HG02798 (cell line): Measurements from ENCODE around the gene TENT5A.
A peak's percentile ranks its signal among the peaks of the same experiment; 100 is the strongest.

Experiments
- ATAC-seq: cut with Tn5 transposase; IDR thresholded peaks from one replicate; pipeline ENCODE4 v1.9.1; 2021; ENCODE audit warnings: mild to moderate bottlenecking; ENCODE audit not compliant: unreplicated experiment, poor library complexity

TENT5A gene

DNA sequence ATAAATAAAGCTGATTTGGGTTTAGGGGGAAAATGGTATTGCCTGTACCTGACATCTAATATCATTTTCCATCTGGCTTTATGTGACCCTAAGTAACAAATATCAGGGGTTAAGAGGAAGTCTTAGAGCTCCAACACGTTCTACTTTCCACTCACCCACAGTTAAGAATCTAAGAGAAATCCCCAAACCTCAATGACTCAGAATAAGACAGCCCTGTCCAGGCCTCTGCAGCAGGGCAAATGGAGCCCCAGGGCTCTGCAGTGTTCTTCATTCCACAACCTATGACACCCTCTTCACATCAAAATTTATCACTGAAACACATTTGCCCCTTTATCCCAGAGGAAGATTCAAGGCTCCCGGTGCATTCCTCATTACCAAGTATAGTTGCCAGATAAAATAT lies 20.3 kb upstream of the TENT5A start:
- peak; percentile 98 for ATAC-seq

DNA sequence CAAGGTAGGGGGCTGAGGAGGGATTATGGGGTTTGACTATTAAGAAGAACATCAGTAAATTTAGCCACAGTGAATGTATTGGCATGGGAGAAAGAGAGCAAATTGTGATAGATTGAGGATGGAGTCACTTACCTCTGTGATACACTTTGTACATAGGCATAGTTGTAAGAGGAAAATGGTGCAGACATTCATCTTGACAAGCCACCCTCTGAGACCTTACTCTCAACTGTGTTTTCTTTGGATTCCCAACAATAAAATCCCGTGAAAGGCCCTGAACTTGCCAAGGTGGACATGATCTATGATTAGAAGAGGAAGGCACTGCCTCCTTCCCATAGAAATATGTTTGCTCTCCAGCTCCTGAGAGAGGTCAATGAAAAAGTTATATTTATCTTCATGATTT lies 18.6 kb upstream of the TENT5A start:
- no peak for ATAC-seq

DNA sequence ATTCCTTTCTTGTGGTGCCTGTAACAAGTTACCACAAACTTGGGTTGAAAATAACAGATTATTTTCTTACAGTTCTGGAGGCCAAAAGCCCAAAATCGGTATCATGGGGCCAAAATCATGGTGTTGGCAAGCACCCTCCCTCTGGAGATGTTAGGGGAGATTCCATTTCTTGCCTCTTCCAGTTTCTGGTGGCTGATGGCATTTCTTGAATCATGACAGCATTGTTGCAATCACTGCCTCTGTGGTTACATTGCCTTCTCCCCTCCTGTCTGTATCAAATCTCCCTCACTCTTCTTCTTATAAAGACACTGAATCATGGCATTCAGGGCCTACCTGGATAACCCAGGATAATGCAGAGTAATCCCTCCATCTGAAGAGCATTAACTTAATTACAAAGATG lies 17.9 kb upstream of the TENT5A start:
- ATAC-seq = no peak

DNA sequence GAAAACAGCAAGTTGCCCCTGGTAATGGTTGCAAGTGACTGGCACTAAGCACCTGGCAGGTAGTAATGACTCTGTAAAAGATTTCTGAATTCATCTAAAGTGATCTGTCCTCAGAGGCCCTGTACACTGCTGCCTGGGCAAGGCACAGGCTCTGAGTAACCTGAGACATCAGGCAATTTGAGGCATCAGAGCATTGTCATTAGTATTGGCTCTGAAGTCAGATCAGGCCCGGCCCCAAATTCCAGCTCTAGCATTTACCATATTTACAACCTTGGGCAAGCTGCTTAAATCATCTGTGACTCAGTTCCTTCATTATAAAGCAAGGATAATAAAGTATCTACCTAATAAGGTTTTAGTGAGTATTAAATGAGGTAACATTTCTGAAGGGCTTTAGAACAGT lies 17.3 kb upstream of the TENT5A start:
- ATAC-seq = no peak

DNA sequence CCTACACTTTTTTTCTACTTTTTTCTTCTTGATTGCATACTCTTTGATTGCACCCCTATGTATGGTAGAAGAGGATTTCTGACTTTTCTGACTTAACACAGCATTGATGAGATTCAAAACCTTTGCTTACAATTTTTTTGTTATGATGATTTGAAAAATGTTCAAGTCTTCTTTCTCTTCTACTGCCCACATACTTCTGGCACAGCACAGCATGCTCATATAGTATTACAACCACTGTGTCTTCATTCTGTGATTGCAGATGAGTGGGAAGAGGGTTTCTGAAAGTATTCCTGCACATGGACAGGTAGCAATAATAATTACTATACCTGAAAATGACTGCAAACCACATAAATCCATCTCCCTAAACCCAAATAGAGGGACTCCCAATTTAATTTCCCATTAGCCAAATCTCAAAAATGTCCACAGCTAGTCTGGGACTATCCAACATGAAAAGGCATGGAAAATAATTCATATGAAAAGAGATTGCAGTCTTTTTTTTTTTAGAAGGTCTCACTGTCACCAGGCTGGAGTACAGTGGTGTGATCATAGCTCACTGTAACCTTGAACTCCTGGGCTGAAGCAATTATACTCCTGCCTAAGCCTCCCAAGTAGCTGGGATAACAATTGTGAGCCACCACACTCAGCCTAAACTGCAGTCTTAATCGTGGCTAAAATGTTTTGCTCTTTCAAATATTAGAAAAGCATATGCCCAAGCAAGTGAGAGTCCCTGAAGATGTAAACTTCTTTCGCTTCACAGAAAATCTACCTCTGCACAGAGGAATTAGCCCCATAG lies 15.9 kb upstream of the TENT5A start:
- no peak for ATAC-seq

DNA sequence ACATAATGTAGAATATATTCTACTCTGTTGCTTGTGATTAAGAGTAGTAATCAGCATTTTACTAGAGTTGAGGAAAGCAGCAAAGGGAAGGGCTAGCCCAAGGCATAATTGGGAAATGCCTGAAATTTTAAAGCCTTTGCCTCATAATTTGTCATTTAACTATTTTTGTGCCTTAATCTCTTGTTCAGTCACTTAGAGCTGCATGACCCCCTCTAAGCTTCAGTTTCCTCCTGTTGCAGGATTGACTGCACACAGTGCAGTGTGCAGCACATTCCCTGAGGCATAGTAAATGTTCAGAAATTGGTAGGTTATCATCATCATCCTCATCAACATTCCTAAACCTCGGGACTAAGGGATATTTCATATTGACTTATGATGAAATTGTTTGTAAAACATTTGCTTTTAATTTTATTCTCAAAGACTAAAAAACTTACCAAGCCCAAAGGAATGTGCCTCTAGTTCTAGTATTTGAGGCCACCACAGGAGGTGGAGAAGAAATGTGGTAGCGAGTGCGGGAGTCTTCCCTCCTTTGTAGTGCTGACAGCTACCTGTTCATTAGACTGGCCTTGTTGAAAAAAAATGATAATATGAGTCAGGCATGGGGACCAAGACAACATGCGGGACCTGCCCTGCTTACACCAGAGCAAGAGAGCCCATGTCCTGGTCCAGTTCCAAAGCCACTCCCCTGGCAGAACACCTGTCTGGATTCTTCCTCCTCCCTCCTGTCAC lies 14.8 kb upstream of the TENT5A start:
- ATAC-seq = no peak

DNA sequence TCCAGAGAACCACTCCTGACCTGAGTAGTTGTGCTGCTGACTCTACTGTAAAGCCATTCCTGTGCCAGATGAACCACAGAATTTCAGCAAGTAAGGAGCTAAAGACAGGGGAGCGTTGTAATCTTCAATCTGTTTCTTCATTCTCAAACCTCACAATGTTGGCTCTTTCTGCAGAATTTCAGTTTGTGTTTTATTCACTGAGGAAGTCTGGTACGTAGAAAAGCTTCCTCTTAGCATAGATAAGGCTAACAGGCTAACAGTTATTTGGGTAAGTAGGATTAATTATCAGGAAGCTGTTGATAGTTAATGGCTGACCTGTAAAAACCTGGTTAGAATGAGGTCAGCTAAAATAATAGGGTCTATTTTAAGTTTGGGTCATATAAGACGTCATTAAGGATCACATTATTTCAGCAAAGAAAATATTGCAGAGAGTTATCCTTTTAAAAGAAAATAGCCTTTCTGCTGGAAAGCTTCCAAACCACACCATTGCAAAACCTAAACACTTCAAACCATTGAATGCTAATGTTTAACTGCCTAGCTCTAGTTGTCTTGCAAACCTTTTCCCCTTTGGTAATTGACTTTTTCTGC lies 14.1 kb upstream of the TENT5A start:
- peak; percentile 61 for ATAC-seq

DNA sequence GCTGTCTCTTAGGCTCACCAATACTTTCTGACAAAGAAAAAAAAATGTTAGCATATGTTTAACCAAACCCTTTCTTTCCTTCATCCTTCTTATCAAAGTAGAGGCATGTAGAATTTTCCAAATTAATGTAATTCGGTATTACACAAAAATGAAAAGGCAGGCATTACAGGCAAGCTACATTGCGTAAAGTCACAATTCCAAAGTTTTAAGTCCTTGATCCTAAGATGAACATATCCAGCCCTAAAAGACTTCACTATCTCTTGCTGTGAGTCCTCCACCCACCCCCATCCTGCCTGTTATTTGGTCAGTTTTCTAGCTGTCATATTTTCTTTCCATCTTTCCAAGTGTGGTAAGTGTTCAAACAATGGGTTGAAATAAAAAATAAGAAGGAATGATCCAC lies 12.1 kb upstream of the TENT5A start:
- no peak for ATAC-seq

DNA sequence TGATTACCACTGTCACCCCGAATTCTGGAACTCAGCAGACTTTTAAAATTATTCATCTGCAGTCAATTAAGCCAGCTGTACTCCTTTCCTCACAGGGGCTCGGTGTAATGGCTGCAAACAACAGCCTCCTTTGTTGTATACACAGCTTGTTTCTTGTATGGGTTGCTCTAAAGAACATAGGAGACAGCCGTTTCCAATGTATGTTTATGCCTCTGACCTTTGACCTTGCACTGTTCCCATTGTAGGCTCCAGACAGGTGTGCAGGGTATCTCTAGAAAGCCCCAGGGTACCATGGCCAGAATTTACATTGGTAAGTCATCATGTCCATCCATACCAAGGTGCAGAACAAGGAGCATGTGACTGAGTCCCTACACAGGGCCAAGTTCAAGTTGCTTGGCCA lies 11.5 kb upstream of the TENT5A start:
- ATAC-seq = no peak

DNA sequence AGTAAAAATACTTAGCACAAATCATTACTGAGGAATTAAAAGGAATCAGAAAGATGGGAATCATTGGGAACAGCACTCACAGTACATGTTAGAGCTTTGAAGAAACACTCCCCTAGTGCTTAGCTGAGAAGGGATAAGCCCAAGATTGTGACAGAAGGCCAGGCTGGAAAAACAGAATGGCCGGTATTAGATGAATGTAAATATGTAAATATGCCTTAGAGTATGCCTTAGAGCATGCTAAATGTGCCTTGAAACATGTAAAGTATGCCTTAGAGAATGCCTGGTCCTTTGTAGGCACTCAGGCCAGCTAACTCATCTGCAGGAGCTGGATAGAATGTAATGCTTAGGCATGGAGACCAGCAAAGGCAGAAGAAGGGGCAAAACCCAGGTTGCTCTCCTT lies 10.6 kb upstream of the TENT5A start:
- no peak for ATAC-seq

DNA sequence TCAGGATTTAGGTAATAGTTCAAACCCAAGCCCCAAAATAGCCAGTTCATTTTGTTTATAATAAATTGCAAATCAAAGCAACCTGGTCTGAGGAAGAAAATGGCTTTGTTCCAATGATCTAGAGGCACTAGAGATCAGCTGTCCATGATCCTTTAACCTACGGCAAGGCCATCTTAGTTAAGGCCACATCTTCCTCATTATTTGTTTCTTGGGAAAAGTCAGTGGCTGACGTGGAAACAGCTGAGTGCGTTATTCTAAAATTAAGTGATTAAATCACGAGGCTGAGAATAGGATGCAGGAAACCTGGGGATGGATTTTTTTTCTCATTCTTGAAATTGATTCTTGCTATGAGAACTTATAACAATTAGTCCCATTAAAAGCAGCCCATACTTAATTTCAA lies 10.1 kb upstream of the TENT5A start:
- no peak for ATAC-seq

DNA sequence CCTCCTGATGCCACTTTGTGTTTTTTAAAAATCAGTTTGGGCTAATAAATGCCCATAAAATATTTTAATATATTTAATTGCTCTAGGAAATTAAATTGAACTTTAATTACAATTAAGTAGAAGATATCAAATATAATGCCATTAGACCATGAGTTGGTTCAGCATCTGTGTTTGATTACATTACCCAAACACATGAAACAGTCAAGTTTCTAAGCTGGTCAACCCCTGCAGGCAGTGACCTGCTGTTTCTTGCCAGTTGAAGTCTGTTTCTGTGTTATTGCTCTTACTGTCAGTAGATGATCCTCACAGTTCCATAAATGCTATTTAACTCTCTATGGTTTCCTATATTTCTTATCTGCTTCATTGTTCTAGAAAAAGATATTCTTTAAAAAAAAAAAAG lies 9.7 kb upstream of the TENT5A start:
- ATAC-seq = no peak

DNA sequence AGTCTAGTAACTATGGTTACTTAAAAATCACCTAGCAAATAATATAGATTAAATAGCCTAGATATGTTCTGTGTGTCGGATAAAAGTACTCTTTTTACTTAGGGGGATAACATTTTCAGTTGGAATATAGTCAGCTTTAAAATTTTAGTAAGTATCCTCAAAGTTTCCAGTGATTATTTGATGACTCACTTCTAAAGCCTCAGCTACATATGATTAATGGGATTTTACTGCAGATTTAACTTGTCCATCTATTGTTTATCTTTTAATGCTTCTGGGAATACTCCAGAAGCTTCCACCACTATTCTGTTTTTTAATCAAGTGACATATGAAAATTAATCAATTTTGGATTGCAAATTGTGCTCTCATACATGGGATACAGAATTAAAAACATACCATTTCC lies 8.7 kb upstream of the TENT5A start:
- ATAC-seq = no peak

DNA sequence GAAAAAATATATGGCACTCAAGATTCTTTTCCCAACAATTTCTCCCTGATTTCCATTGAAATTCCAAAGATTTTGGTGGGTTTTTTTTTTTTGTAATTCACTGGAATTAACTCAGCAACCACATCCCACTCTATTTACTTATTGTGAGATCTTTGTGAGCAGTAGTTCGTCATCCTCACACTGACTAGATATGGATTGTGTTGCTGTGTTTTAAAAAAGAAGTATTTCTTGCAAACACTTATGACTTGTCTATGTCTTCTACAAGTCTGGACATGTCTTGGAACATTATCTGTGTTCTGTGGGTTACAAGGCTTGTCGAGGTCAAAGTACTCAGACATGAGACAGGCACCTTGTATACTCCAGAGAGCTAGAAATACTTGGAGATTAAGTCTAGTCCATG lies 7.3 kb upstream of the TENT5A start:
- ATAC-seq = peak; percentile 73

DNA sequence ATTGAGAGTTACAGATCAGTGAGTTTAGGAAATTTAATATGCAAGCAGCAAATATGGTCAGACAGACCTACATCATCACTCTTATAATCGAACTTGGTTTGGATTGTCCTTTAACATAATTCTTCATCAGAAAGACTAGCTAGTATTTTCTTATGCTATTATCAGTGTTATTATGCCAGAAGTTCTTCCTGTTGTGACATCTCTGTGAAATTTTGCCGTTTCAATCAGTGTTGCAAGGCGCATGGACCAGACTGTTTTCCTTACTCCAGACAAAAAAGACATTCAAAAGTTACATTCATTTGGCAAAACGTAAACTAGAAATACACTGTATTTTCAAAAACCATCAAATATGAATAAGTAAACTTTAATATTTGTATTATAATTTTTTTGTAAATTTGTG lies 5.7 kb upstream of the TENT5A start:
- no peak for ATAC-seq

DNA sequence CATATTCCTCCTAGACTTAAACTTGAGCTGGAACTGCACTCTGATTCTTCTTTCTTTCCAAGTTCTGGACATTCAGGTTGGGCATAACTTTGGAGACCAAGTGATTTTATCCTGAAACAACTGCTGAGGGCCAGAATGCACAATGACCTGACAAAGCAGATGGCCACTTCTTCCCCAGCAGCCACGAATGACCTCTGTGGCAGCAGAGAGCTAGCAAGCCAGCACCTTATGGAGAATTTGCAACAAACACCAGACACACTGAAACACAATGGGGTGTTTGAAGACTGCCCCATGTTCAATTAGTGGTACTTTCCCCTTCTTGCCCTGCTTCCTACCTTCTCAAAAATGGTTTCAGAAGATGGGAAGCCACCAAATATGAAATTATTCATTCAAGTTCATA lies 4.2 kb upstream of the TENT5A start:
- no peak for ATAC-seq

DNA sequence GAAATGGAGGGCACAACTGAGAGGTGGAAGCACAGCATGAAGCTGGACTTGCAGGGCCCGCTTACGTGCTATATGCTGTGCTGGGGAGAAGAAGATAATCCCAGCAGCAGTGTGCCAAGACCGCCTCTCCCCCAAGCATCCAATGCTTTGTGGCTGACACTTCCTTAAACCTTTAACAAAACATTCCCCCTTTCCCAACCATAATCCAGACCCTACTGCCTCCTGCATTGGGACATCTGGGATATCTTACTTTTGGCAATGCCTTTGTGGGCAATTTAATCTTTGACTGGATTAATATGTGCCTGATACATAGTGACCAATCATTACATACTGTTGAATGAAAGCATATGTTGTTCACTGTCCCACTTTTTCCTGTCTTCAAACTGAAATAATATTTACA lies 3.1 kb upstream of the TENT5A start:
- no peak for ATAC-seq

DNA sequence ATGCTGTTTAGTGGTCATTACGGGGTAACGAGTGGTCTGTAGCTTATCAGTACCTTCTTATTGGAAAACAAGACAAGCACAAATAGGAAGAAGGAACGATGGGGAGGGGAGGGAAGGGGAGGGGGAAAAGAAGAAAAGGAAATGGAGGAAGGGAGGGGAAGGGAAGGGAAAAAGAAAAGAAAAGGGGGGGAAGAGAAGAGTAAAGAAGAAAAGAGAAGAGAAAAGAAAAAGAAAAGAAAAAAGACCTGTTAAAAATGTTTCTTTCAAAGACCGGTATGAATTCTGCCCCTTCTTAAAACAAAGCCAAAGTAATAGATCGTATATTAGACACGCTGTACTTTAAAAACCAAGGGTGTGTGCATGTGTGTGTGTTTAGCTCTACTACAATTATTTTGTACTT lies 2.4 kb upstream of the TENT5A start:
- no peak for ATAC-seq

DNA sequence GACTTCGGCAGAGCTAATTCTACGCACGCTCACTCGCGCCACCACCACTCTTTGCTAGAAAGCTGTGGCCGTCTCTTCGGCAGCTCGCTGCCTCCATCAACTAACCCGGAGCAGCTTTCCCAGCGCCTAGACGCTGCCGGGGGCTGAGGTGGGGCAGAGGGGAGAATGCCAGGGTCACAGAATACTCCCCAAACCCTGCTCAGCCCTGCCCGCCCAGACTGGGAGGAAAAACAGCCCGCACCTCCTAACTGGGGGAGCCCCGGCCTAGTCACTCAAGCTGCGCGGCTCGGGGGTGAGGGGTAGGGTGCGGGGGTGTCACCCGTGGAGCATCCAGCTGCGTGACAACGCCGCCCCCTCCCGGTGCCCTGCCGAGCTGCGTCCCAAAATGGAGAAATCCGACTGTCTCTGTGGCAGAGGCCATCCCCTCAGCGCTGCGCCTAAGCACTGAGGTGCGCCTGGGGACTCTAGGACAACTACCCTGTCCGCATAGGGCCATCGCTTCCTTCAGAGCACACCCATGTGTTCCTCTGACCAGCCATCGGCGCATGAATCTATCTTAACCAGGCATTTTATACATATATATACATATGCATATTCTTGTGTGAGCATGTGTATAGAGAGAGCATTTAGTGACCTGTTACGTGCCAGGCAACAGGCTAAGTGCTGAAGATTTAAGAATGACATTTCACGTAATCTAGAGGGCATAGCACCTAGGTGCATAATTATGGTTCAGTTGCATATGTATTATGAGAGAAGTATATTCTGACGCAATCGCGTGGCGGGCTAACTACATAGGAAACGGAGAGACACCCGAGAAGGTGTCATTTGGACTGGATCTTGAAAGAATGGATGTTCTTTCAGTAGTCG lies 1.5 kb upstream of the TENT5A start:
- ATAC-seq = peak; percentile 48

DNA sequence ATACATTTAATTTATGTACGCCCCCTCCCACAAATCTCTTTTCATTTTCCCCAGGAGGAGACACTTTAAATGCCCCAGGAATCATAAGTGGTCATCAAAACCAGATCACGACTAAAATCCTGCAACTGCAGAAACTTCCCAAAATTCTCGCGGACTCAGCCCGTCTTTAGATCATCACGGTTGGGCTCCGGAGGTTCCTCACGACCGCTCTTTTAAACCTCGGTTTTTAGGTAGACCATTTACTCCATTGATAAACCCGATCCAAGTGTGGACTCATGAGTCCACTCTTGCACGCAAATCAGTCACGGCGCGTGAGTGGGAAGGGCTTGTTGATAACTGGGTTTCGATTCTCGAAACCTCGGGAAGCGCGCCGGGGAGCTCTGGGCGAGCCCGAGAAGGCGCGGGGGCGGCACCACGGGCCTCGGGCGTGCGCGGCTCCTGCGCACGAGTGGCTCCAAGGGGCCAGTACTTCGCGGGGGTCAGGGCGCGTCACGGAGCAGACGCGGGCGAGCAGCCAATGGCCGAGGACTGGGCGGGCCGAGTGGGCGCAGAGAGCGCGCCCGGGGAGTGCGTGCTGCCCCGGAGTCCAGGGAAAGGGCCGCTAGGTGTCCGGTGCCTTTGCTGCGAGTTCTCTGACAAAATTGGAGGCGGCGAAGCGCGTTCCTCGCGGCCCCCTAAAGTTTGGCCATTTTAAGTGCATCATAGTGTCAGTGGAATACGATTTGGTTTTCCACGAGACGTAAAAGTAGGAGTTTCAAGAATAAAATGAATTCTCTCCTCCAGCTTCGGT lies 635 bp upstream of the TENT5A start:
- peak; percentile 74 for ATAC-seq
